Stimulated activated CD4-positive, alpha-beta T cell treated with anti-CD3 and anti-CD28 coated beads, Interleukin-2, amount 100 ng/mL, for 24 hours (primary cell): ENCODE results near the gene METTL5.
A peak's percentile ranks its signal among the peaks of the same experiment; 100 is the strongest.
"Not testable (repeated sequence)": the region's sequence is repeated elsewhere in the genome, so short reads cannot be mapped to it uniquely, and the experiment has no call there.

ENCODE experiments used
- DNase-seq, 2 donors: peaks; one replicate each; pipeline ENCODE4 v3.0.0-alpha.2; 2020

Gene METTL5

DNA sequence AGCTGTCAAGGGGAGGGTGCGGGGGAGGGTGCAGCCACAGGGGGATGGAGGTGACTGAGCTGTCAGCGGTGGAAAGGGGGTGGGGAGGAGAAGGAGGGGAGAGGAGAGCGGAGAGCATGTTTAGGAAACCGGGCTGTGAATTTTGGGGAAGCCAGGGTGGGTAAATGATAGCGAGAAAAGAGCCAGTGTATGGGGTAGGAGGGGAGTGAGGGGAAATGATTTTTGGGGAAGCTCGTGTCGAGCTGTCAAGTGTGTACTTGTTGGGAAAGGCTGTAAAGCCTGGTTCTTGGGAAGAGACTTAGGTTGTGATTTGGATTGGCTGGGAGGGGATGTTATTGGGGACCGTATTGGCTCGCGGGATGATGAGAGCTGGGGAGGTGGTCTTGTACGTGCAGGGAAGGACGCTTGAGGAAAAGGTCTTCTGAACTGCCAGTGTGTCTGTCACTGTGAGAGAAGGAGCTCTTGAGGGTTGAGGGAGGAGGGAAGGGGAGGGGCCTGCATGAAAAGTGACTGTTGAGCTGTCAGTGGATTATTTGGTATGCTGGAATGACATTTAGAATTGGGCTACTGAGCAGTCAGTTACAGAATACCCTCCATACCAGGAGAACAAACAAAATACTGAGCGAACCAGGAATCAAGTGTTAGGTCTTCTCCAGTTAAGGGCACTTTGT, 3.6 kb upstream of the METTL5 start:
- DNase-seq = peak; percentile 48 to 60

DNA sequence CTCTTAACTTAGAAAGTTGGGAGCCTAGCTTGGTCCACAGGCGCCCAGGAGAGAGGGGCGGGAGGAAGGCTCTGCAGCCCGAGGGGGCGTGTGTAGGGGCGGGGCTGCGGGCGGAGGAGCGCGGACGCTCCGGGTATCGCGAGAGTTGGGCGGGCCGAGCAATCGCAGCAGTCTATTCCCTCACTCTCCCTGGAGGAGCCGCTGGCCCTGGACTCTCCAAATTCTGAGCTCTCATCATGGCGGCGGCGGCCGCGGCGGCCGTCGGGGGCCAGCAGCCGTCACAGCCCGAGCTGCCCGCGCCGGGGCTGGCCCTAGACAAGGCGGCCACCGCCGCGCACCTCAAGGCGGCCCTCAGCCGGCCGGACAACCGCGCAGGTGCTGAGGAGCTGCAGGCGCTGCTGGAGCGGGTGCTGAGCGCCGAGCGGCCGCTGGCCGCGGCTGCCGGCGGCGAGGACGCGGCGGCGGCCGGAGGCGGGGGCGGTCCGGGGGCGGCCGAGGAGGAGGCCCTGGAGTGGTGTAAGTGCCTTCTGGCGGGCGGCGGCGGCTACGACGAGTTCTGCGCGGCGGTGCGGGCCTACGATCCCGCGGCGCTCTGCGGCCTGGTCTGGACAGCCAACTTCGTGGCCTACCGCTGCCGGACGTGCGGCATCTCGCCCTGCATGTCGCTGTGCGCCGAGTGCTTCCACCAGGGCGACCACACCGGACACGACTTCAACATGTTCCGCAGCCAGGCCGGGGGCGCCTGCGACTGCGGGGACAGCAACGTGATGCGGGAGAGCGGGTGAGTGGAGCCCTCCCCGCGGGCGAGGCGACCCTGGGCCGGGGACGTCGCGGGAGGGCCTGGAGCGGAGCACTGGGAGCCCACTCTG, 2.8 kb upstream of the METTL5 start, which contains the start of gene UBR3:
UBR3 (plus strand) TSS at position 183 of the 869 bp plus-strand sequence; CDS start at position 237, 54 bp downstream.
- DNase-seq = peak; percentile 92 to 95

DNA sequence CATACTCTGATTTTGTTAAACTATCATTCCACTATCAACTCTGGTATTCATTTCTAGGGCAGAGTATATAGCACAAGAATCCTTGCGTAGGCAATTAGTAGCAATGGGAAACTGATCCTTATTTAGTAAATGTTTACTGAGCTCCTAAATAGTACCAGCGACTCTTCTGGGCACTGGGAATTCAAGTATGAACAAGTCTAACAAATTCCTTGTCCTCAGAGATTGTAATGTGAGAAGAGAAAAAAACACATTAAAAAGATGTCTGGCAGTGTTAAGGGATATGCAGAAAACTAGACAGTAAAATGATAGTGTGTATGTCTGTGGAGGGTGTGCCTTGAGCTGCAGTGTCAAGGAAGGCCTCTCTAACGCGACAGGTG, 721 bp downstream of the METTL5 start:
- no peak for DNase-seq

DNA sequence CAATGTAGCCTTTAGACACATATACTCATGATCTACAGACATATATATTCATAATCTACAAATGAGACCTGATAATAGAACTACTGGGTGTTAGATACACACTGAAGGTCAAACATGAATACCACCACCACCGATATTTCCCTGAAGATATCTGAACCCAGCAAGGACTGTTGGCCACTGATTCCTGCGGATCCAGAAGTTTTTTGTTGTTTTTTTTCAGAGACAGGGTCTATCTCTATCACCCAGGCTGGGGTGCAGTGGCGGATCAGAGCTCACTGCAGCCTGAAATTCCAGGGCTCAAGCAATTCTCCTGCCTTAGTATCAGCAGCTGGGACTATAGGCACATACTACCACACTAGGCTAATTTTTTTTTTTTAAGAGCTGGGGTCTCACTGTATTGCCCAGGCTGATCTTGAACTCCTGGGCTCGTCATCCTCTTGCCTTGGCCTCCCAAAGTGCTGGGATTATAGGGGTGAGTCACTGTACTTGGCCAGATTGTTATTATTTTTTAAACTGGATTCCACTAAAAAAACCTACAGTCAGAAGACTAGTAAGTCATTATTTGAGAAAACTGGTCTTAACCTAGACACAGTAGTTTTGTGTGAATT, 1.8 kb downstream of the METTL5 start:
- no peak for DNase-seq

DNA sequence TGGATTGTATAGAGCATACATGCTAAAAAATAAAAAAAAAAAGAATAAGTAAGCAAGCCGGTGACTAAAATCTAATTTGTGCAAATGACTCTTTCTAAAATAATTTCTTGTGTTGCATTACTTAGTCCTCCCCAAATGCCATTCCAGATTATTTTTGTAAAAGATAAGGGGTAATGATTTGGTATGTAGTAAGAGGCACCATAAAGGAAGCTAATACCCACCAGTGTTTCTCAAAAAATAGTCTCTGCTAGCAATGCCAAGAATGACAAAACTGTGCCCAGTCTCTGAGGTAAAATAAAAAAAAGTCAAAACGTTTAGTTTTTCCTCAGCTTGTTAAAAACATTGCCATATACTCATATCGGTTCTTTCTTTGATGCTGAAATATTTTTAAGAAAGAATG, 2.7 kb downstream of the METTL5 start:
- no peak for DNase-seq

DNA sequence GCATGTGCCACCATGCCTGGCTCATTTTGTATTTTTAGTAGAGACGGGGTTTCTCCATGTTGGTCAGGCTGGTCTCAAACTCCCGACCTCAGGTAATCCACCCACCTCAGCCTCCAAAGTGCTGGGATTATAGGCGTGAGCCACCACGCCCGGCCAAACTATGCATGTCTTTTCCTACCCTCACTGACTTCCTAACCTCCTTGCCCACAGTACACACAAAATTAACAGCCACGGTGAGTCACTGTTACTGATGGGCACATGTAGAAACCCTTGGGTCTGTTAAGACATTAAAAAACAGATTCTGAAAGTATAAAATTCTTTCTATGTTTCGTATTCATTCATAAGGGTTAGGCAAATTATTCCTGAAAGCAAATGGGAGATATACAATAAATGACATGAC, 4.6 kb downstream of the METTL5 start:
- DNase-seq = not testable (repeated sequence)

DNA sequence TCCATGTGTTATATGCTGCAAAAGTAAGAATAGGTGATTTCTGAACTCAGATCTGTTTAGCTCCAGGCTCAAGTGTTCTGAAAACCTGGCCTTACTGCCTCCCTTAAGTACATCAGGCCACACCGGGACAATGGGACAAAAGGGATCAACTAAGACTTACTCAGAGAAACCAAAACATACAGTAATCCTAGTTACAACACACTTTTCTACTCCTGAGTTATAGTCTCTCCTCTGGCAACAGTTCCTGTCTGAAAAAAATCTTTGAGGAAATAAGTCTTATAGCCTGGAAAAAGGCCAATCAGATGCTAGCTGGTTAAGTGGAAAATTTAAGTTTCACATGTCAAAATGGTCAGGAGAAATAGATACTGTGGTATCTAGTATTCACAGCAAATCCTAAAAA, 5.6 kb downstream of the METTL5 start:
- no peak for DNase-seq

DNA sequence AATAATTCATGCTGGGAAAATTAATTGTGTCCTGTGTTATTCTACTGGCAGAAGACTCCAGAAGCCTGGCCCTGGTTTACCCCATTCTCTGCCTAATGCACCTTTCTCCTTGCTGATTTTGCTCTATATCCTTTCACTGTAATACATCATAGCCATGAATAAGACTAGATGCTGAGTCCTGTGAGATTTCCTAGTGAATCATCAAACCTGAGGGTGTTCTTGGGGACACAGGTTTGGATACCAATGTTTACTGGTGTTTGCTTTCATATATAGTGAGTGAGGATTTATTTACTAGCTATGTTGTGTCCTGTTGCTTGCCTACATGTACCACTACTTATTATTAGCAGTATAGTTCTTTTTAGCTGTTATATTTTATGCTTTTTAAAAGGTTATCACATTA, 6.5 kb downstream of the METTL5 start:
- no peak for DNase-seq

DNA sequence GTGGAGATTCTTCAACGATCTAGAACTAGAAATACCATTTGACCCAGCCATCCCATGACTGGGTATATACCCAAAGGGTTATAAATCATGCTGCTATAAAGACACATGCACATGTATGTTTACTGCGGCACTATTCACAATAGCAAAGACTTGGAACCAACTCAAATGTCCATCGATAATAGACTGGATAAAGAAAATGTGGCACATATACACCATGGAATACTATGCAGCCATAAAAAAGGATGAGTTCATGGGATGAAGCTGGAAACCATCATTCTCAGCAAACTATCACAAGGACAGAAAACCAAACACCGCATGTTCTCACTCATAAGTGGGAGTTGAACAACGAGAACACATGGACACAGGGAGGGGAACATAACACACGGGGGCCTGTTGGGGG, 7.3 kb downstream of the METTL5 start:
- not testable (repeated sequence) for DNase-seq

DNA sequence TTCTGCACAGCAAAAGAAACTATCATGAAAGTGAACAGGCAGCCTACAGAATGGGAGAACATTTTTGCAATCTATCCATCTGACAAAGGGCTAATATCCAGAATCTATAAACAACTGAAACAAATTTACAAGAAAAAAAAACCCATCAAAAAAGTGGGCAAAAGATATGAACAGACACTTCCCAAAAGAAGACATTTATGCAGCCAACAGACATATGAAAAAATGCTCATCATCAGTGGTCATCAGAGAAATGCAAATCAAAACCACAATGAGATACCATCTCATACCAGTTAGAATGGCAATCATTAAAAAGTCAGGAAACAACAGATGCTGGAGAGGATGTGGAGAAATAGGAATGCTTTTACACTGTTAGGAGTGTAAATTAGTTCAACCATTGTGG, 7.7 kb downstream of the METTL5 start:
- DNase-seq = not testable (repeated sequence)

DNA sequence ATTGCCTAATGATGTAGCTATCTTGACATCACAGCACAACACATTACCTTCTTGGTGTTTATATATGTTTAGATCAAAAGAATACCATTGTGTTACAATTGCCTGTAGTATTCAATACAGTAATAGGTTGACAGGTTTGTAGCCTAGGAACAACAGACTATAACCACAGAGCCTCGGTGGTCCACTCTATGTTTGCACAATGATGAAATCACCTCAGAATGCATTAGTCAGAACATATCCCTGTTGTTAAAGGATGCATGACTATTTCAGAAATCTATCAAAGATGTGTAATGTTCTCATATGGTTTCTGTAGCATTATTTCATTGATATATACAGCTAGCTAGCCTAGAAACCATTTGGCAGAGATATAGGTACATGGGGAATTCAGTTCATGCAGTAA, 8.9 kb downstream of the METTL5 start:
- no peak for DNase-seq

DNA sequence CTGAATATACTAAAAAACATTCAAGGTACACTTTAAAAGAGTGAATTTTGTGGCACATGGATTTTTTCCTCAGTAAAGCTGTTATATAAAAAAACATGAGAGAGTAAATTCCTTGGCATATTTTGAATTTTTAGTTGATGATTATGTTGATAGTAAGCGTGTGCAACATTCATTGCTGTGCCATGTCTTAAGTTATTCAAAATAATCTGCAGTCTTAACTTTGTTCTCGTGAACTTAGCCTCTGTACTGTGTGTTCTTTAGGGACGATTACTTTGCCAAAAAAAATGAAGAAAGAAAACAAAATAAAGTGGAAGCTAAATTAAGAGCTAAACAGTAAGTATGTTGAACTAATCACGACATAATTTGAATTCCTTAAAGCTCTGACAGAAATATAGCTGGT, 16.5 kb downstream of the METTL5 start:
- DNase-seq = no peak

DNA sequence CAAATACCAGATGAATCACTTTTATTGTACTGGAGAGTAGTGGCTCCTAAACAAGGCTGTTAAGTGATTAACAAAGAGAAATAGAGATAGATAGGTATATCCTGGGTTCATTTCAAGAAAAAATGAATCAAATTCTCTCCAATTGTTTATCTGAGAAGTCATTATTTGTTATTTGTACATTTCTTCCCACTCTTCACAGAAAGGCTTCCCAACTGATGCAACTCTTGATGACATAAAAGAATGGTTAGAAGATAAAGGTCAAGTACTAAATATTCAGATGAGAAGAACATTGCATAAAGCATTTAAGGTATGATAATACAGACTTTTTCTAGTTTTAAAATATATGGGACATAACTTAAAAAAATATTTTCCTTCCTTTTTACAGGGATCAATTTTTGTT, 18.1 kb downstream of the METTL5 start:
- no peak for DNase-seq

DNA sequence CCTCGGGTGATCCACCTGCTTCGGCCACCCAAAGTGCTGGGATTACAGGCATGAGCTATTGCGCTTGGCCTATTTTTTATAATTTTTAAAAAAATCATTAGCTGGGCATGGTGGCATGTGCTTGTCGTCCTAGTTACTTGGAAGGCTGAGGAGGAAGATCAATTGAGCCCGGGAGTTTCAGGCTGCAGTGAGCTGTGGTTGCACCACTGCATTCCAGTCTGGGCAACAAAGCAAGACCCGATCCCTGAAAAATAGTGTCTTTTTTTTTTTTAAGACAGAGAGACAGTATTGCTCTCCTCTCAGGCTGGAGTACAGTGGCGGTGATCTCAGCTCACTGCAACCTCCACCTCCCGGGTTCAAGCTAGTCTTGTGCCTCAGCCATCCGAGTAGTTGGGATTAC, 21.2 kb downstream of the METTL5 start:
- DNase-seq = no peak

DNA sequence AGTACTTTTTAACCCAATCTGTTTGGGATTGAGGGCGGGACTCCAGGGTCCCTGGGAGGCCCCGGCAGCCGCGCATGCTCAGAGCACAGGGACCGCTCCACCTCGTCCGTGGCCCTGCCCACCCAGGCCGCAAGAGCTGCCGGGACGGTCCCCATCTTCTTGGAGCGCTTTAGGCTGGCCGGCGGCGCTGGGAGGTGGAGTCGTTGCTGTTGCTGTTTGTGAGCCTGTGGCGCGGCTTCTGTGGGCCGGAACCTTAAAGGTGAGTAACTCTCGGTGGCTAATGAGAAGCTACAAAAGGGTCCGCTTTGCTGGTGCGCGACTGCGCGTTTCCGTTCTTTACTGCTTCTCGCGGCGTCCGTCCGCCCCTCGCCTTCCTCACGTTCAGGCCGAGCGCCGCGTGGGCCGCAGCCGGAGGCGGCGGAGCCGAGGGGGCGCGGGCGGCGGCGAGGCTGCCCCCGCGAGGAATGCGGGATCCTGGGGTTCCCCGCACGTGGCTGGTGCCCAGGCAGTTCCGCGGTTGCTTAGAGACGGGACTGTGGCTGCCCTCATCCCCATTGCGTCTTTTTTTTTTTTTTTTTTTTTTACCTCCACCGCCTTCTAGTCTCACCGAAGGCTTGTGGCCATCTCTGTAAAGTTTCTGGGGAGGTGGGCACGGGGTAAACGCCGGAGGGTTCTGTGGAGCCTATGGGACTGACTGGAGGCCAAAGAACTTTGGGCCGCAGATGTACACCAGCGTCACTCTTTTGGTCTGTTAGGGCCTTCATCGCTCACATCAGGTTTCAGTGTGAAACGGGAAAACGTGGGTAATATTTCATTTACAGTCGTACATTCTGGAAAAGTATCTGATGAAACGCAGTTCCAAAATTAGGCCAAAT, 25.8 kb downstream of the METTL5 start, which contains the start of gene SSB:
SSB (plus strand) TSS at position 154 of the 875 bp plus-strand sequence. CDS start 2,090 bp downstream, outside the sequence.
- DNase-seq = peak; percentile 96 to 97

DNA sequence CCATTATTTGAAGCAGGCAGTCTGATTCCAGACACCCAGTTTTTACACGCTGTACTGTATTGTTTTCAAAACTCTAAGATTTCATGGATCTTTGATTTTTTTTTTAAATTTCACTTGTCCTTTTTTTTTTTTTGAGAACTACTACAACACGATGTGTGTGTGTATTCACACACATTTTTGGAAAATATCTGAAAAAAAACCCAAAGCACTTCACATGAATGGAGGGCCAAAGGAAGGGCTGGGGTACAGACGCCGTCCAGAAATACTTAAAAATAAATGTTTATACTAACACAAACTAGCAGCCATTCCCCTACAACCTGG, 26.3 kb downstream of the METTL5 start:
- no peak for DNase-seq

DNA sequence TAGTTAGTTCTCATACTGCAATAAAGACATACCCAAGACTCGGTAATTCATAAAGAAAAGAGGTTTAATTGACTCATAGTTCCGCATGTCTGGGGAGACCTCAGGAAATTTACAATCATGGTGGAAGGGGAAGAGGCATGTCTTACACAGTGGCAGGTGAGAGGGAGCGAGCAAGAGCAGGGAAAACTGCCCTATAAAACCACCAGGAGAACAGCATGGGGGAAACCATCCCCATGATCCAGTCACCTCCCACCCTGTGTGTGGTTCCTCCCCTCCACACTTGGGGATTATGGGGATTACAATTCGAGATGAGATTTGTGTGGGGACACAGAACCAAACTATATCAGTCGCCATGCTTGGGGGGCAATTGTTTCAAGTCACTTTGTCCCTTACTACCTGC, 27.1 kb downstream of the METTL5 start:
- DNase-seq = no peak

DNA sequence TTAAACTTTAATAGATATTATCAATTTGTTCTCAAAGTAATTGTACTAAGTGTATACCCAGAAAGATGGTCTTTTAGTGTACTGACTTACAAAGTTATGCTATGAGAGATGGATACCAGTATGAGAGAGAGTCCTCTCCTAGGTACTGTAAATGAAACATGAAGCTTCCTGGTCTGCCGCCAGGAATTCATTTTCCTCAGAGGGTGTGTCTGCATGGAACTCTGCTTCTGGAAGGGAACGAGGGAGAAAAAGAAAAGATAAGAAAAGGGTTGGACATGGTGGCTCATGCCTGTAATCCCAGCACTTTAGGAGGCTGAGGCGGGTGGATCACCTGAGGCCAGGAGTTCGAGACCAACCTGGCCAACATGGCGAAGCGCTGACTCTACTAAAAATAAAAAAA, 28.3 kb downstream of the METTL5 start:
- no peak for DNase-seq

DNA sequence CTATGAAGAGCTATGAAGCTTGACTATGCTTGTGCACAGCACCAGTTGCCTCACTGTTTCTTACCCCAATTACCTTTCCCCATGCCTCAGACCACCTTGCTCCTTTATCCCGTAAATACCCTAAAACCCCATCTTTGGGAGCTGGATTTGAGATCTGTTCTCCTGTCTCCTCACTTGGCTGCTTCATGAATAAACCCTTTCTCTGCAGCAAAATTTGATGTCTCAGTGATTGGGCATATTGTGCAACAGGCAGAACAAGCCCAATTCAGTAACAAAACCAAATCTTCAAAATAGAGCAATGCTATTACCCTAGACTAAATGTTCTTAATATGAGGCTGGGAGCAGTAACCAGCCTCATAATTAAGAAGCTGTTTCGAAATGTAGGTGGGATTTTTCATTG, 29.5 kb downstream of the METTL5 start:
- DNase-seq = no peak

DNA sequence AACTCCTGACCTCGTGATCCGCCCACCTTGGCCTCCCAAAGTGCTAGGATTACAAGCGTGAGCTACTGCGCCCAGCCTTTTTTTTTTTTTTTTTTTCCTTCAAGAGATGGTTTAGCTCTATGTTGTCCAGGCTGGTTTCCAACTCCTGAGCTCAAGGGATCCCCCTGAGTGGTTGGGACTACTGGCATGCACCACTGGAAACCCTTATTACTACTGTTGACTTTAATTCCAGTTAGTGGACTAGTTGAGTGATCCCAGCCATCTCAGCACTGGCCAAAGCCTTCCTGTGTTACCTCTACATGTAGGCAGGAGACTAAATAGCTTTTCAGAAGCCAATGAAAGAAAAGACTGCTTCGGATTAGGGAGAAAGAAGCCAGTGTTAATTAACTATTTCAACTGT, 34.1 kb downstream of the METTL5 start:
- no peak for DNase-seq

DNA sequence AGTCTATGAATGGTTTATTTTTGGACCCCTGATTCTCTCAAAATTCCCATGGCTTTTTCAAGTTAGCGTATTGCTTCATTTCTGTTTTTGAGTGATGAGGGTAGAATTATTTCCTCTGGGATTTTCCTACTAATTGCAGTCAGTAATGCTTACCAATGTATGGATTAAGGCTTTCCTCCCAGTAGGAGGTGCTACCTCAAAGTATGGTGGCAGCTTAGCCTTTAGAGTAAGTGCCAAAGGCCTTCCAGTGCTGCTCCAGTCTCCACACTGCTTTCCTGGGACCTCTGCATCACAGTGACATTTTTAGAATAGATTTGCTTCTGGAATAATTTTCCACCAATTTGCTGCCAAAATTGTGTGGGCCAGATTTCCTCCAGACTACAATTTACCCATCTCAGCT, 42.2 kb downstream of the METTL5 start:
- DNase-seq = no peak

DNA sequence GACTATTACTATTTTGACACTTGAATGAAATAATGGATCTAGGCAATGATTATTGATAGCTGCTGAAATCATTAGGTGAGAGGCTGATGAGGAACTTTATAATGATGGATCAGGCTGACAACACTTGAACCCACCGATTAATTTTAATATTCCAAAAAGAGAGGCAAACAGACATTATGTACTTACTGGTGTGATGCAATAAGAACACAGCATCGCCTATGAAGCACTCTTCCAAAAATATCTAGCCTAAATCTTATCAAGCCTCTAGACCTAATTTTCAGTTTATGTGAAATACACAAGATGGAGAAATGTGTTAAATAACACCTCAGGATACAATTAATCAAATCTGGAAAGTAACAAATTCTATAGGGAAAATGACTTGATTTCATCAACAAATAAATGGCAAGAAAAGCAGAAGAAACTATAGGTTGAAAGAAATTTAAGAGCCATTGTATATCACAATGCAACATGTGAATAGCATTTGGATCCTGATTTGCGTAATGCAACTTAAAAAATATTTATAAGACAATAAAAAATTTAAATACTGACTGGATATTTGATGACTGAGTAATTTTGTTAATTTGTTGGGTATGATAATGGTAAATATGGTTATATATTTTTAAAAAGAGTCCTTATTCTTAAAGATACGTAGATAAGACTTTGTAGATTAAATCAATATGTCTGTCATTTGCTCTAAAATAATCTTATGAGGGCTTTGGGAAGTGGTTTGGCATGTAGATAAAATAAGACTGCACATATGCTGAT, 43.3 kb downstream of the METTL5 start:
- DNase-seq = no peak
